Effector CD8-positive, alpha-beta T cell (primary cell): ENCODE measurements around the gene HMCN1.

ENCODE experiments used
- DNase-seq: peaks from one replicate; lab custom pipeline; 2025; lab: John Stamatoyannopoulos, UW
- total RNA-seq, 4 experiments: gene quantifications; one replicate each; lab custom pipeline; 2026; lab: John Stamatoyannopoulos, UW

The HMCN1 gene
- 0.36 to 0.53 (median 0.38) reads per million in 4 experiments for total RNA-seq

- no peak for DNase-seq
Observed at GRCh38 chr1:185733818-185734735, at the start of gene HMCN1. Gene HMCN1 (plus strand): TSS chr1:185734391. CDS start chr1:185734780, 389 bp downstream.

GRCh38 chr1:185686821-185687778 is 47.1 kb upstream of the HMCN1 start:
- DNase-seq: no peak

- no peak for DNase-seq
Observed at GRCh38 chr1:185690527-185690926, 43.7 kb upstream of the HMCN1 start.

- no peak for DNase-seq
Observed at GRCh38 chr1:185693654-185694053, 40.5 kb upstream of the HMCN1 start.

- DNase-seq: no peak
Observed at GRCh38 chr1:185694081-185694480, 40.1 kb upstream of the HMCN1 start.

- no peak for DNase-seq
Observed at GRCh38 chr1:185695299-185695698, 38.9 kb upstream of the HMCN1 start.

GRCh38 chr1:185696422-185697150 is 37.6 kb upstream of the HMCN1 start:
- no peak for DNase-seq

- DNase-seq: no peak
Observed at GRCh38 chr1:185699874-185700273, 34.3 kb upstream of the HMCN1 start.

GRCh38 chr1:185701650-185702049 is 32.5 kb upstream of the HMCN1 start:
- DNase-seq: no peak

- DNase-seq: no peak
Observed at GRCh38 chr1:185704181-185704580, 30.0 kb upstream of the HMCN1 start.

- DNase-seq: no peak
Observed at GRCh38 chr1:185716095-185716494, 18.1 kb upstream of the HMCN1 start.

GRCh38 chr1:185719021-185719420 is 15.2 kb upstream of the HMCN1 start:
- no peak for DNase-seq

GRCh38 chr1:185720633-185721272 is 13.4 kb upstream of the HMCN1 start:
- DNase-seq: no peak

- DNase-seq: no peak
Observed at GRCh38 chr1:185721553-185721952, 12.6 kb upstream of the HMCN1 start.

- DNase-seq: no peak
Observed at GRCh38 chr1:185722098-185722497, 12.1 kb upstream of the HMCN1 start.

- DNase-seq: no peak
Observed at GRCh38 chr1:185727726-185728125, 6.5 kb upstream of the HMCN1 start.

- no peak for DNase-seq
Observed at GRCh38 chr1:185731446-185731845, 2.7 kb upstream of the HMCN1 start.

GRCh38 chr1:185732951-185733350 is 1.2 kb upstream of the HMCN1 start:
- DNase-seq: no peak

GRCh38 chr1:185734929-185735700 is 924 bp downstream of the HMCN1 start:
- DNase-seq: no peak

GRCh38 chr1:185735701-185736064 is 1.5 kb downstream of the HMCN1 start:
- no peak for DNase-seq

GRCh38 chr1:185739967-185740366 is 5.8 kb downstream of the HMCN1 start:
- DNase-seq: no peak
